Measurements from ENCODE around the gene PCGF3. TPM values are rescaled to one million over a fixed set of nuclear protein-coding genes. Genes with fewer than 3 reads are reported as not detected.

The PCGF3 gene
- total RNA-seq, 1 donor from 2014 or later: 55.4 TPM

- H3K9me3 Mint-ChIP-seq (ENCODE audit: low read depth): no peaks in the 10 kb centered on the region
- no peak overlapping the region for H3K4me3 Mint-ChIP-seq (ENCODE audit: unreplicated experiment)
- peak; percentile 94 for TF ChIP-seq CTCF (IDR thresholded peaks at IDR 0.05)
- H3K4me1 Mint-ChIP-seq (ENCODE audit: low read depth): peaks cover 21% of the 10 kb centered on the region
- DNase-seq (ENCODE audit: low spot score): peak; percentile 76
- peaks cover 8% of the 10 kb centered on the region for H3K36me3 Mint-ChIP-seq (ENCODE audit: low read depth)
- no peaks in the 10 kb centered on the region for H3K27me3 Mint-ChIP-seq (ENCODE audit: low read depth)
- peak overlapping the region; percentile 65 for H3K27ac Mint-ChIP-seq (ENCODE audit: unreplicated experiment)
Observed at GRCh38 chr4:742742-743311, 37.2 kb downstream of the PCGF3 start.

- Mint-ChIP-seq H3K4me3 (ENCODE audit: unreplicated experiment) (no peak overlapping the region), H3K9me3 (ENCODE audit: low read depth) (no peaks in the 10 kb centered on the region), H3K27ac (ENCODE audit: unreplicated experiment) (peak overlapping the region; percentile 28), H3K27me3 (ENCODE audit: low read depth) (no peaks in the 10 kb centered on the region), H3K4me1 (ENCODE audit: low read depth) (peaks cover 27% of the 10 kb centered on the region), H3K36me3 (ENCODE audit: low read depth) (peaks cover 9% of the 10 kb centered on the region)
- TF ChIP-seq CTCF (IDR thresholded peaks at IDR 0.05): no peak
- DNase-seq (ENCODE audit: low spot score): peak; percentile 82
Observed at GRCh38 chr4:743463-744211, 38.0 kb downstream of the PCGF3 start.

DNA sequence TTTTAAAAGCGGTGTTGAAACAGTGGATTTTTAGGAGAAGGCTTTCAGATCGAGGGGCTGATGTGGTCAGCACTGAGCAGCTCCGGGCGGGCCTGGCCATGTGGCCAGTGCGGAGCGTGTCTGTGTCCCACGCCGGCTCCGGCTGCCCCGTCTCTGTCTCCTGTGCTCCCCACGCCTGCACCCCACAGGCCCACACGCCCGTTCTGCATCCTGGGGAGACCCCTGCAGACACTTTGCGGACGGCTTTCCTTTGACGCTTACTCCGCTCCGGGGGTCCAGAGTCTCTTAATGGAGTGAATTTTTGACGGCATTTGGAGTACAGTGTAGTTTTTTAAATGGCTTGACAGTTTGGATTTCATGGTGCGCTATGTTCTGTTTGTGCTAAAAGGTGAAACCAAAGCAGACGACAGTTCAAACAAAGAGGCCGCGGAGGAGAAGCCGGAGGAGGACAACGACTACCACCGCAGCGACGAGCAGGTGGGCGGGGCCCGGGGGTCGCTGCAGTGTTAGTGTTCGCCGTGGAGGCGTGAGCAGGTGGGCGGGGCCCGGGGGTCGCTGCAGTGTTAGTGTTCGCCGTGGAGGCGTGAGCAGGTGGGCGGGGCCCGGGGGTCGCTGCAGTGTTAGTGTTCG, 38.7 kb downstream of the PCGF3 start:
- no peak for TF ChIP-seq CTCF (IDR thresholded peaks at IDR 0.05)
- peaks cover 29% of the 10 kb centered on the region for H3K4me1 Mint-ChIP-seq (ENCODE audit: low read depth)
- H3K9me3 Mint-ChIP-seq (ENCODE audit: low read depth): no peaks in the 10 kb centered on the region
- H3K27ac Mint-ChIP-seq (ENCODE audit: unreplicated experiment): peak overlapping the region; percentile 53
- peak; percentile 84 for DNase-seq (ENCODE audit: low spot score)
- H3K4me3 Mint-ChIP-seq (ENCODE audit: unreplicated experiment): no peak overlapping the region
- H3K27me3 Mint-ChIP-seq (ENCODE audit: low read depth): no peaks in the 10 kb centered on the region
- peaks cover 12% of the 10 kb centered on the region for H3K36me3 Mint-ChIP-seq (ENCODE audit: low read depth)

DNA sequence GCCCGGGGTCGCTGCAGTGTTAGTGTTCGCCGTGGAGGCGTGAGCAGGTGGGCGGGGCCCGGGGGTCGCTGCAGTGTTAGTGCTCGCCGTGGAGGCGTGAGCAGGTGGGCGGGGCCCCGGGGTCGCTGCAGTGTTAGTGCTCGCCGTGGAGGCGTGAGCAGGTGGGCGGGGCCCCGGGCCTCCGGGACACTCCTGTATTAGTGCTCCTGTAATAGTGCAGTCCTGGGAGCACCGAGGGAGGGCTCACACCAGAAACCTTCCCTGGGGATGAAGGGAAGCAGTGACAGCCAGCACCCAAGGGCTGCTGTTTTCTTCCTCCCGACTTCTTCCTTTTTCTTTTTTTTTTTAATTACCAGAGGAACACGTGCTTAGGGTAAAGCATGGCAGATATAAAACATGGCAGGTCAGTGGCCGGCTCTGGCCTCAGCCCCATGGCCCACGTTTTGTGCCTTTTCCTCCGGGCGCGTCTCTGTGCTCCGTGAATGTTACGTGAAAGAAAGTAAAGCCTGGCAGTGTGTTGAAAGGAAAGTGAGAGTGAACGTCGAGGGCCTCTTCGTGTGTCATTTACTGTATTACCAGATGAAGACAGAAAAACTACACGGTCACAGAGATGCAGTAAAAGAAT, 42.0 kb downstream of the PCGF3 start:
- peak; percentile 58 for DNase-seq (ENCODE audit: low spot score)
- Mint-ChIP-seq H3K27me3 (ENCODE audit: low read depth) (no peaks in the 10 kb centered on the region), H3K9me3 (ENCODE audit: low read depth) (no peaks in the 10 kb centered on the region), H3K27ac (ENCODE audit: unreplicated experiment) (no peak overlapping the region), H3K36me3 (ENCODE audit: low read depth) (peaks cover 23% of the 10 kb centered on the region), H3K4me1 (ENCODE audit: low read depth) (peaks cover 54% of the 10 kb centered on the region), H3K4me3 (ENCODE audit: unreplicated experiment) (no peak overlapping the region)
- no peak for TF ChIP-seq CTCF (IDR thresholded peaks at IDR 0.05)

GRCh38 chr4:748461-748860, 42.8 kb downstream of the PCGF3 start:
- Mint-ChIP-seq H3K27ac (ENCODE audit: unreplicated experiment) (no peak overlapping the region), H3K4me1 (ENCODE audit: low read depth) (peaks cover 49% of the 10 kb centered on the region), H3K27me3 (ENCODE audit: low read depth) (no peaks in the 10 kb centered on the region), H3K4me3 (ENCODE audit: unreplicated experiment) (no peak overlapping the region), H3K36me3 (ENCODE audit: low read depth) (peaks cover 23% of the 10 kb centered on the region), H3K9me3 (ENCODE audit: low read depth) (no peaks in the 10 kb centered on the region)
- DNase-seq (ENCODE audit: low spot score): peak; percentile 70
- TF ChIP-seq CTCF (IDR thresholded peaks at IDR 0.05): no peak

Data from chondrocyte (in vitro differentiated cells).